OCI-LY1 (cell line): Measurements from ENCODE around the gene EHD1.
A peak's percentile ranks its signal among the peaks of the same experiment; 100 is the strongest.

Experiments
- CTCF ChIP-seq: fragments of 200-600 bp; sonication (generic), shearing (Covaris generic); IDR thresholded peaks from 2 replicates; pipeline ENCODE4 v1.5.1; 2017; ENCODE audit warnings: mild to moderate bottlenecking, antibody characterized with exemption, low read length, moderate library complexity, mixed read lengths
- EZH2 ChIP-seq: fragments of 200-600 bp; sonication (generic), shearing (Covaris generic); IDR thresholded peaks from 2 replicates; pipeline ENCODE4 v1.8.0; 2017; ENCODE audit warnings: borderline replicate concordance, mixed run types, mild to moderate bottlenecking, antibody characterized with exemption, low read length, moderate library complexity, mixed read lengths

GRCh38 chr11:64887757-64888405 is 9.5 kb upstream of the EHD1 start:
- TF ChIP-seq CTCF (peak; percentile 88), EZH2 (no peak)
